ENCODE measurements around the gene SMAD3.

The SMAD3 gene

GRCh38 chr15:67176195-67176971 lies 111.0 kb downstream of the SMAD3 start:
- FAIRE-seq: no peak
- no peak for TF ChIP-seq POLR2A (IDR thresholded peaks at IDR 0.05; ENCODE audit: low read depth, low read length)
- no peak for DNase-seq (ENCODE audit: insufficient read length, low spot score)

- no peak for FAIRE-seq
- no peak for DNase-seq (ENCODE audit: insufficient read length, low spot score)
- no peak for TF ChIP-seq POLR2A (IDR thresholded peaks at IDR 0.05; ENCODE audit: low read depth, low read length)
These were observed 112.3 kb downstream of the SMAD3 start for GRCh38 chr15:67177752-67178151.

GRCh38 chr15:67178569-67179210 lies 113.3 kb downstream of the SMAD3 start:
- TF ChIP-seq POLR2A (IDR thresholded peaks at IDR 0.05; ENCODE audit: low read depth, low read length): no peak
- FAIRE-seq: no peak
- peak; percentile 77 for DNase-seq (ENCODE audit: insufficient read length, low spot score)

- FAIRE-seq (no peak), DNase-seq (ENCODE audit: insufficient read length, low spot score) (no peak)
- no peak for TF ChIP-seq POLR2A (IDR thresholded peaks at IDR 0.05; ENCODE audit: low read depth, low read length)
These were observed 114.1 kb downstream of the SMAD3 start for GRCh38 chr15:67179411-67179995.

GRCh38 chr15:67180035-67180434 lies 114.6 kb downstream of the SMAD3 start:
- FAIRE-seq: no peak

GRCh38 chr15:67180514-67181191 lies 115.3 kb downstream of the SMAD3 start:
- no peak for FAIRE-seq
- DNase-seq (ENCODE audit: insufficient read length, low spot score): no peak
- no peak for TF ChIP-seq POLR2A (IDR thresholded peaks at IDR 0.05; ENCODE audit: low read depth, low read length)

More at GRCh38 chr15:67180035-67180434, 114.6 kb downstream of the SMAD3 start:
- no peak for DNase-seq (ENCODE audit: insufficient read length, low spot score)
- no peak for TF ChIP-seq POLR2A (IDR thresholded peaks at IDR 0.05; ENCODE audit: low read depth, low read length)

- no peak for FAIRE-seq
- TF ChIP-seq POLR2A (IDR thresholded peaks at IDR 0.05; ENCODE audit: low read depth, low read length): no peak
These were observed 115.8 kb downstream of the SMAD3 start for GRCh38 chr15:67181221-67181639.

GRCh38 chr15:67183443-67184169 lies 118.2 kb downstream of the SMAD3 start:
- no peak for TF ChIP-seq POLR2A (IDR thresholded peaks at IDR 0.05; ENCODE audit: low read depth, low read length)
- no peak for DNase-seq (ENCODE audit: insufficient read length, low spot score)
- FAIRE-seq: no peak

More at GRCh38 chr15:67181221-67181639, 115.8 kb downstream of the SMAD3 start:
- DNase-seq (ENCODE audit: insufficient read length, low spot score): no peak

- no peak for TF ChIP-seq POLR2A (IDR thresholded peaks at IDR 0.05; ENCODE audit: low read depth, low read length)
- DNase-seq (ENCODE audit: insufficient read length, low spot score) (no peak), FAIRE-seq (no peak)
These were observed 119.0 kb downstream of the SMAD3 start for GRCh38 chr15:67184208-67184925.

GRCh38 chr15:67185051-67185450 lies 119.6 kb downstream of the SMAD3 start:
- FAIRE-seq (no peak), DNase-seq (ENCODE audit: insufficient read length, low spot score) (no peak)
- no peak for TF ChIP-seq POLR2A (IDR thresholded peaks at IDR 0.05; ENCODE audit: low read depth, low read length)

- TF ChIP-seq POLR2A (IDR thresholded peaks at IDR 0.05; ENCODE audit: low read depth, low read length): no peak
- DNase-seq (ENCODE audit: insufficient read length, low spot score) (no peak), FAIRE-seq (no peak)
These were observed 120.3 kb downstream of the SMAD3 start for GRCh38 chr15:67185621-67186225.

- FAIRE-seq (no peak), DNase-seq (ENCODE audit: insufficient read length, low spot score) (no peak)
- no peak for TF ChIP-seq POLR2A (IDR thresholded peaks at IDR 0.05; ENCODE audit: low read depth, low read length)
These were observed 120.8 kb downstream of the SMAD3 start for GRCh38 chr15:67186226-67186649.

Data from H54 (cell line).